Right atrium auricular region (tissue), 2 donors: ENCODE data around the gene MYO18B. TPM values are rescaled to one million over a fixed set of nuclear protein-coding genes. Genes with fewer than 3 reads are reported as not detected.
A peak's percentile ranks its signal among the peaks of the same experiment; 100 is the strongest.

Source experiments
- DNase-seq: peaks from one replicate; pipeline ENCODE4 v3.0.0-alpha.2; 2019; ENCODE audit warnings: low spot score
- H3K27ac ChIP-seq, 2 donors: fragments of 200-600 bp; sonication (generic); 1 replicate in 1 of 2; 2 replicates in 1 of 2; pipeline ENCODE4 v1.5.1; 2016 to 2019
- H3K27me3 ChIP-seq, 2 donors: fragments of 200-600 bp; sonication (generic); one replicate each; pipeline versions ENCODE4 v1.5.1 to v1.6.0; 2017 to 2019
- H3K36me3 ChIP-seq: fragments of 200-600 bp; sonication (generic); one replicate; pipeline ENCODE4 v1.5.1; 2016
- H3K4me1 ChIP-seq, 2 donors: fragments of 200-600 bp; sonication (generic); one replicate each; pipeline versions ENCODE4 v1.5.1 to v1.6.0; 2017 to 2019
- H3K4me3 ChIP-seq, 2 donors: fragments of 200-600 bp; sonication (generic); 1 replicate in 1 of 2; 2 replicates in 1 of 2; pipeline ENCODE4 v1.5.1; 2017 to 2019; ENCODE audit warnings: mild to moderate bottlenecking in 1 of 2, moderate library complexity in 1 of 2
- H3K9me3 ChIP-seq, 2 donors: fragments of 200-600 bp; sonication (generic); one replicate each; pipeline ENCODE4 v1.5.1; 2019
- total RNA-seq, 2 donors: library from RNA; depleted of rRNA; stranded (reverse); fragments of >200 nt; gene quantifications; one replicate each; pipeline ENCODE4 v1.1.0, GENCODE V29; 2016
- TF ChIP-seq, protein P1 (sequence below), 2 donors: fragments of 200-600 bp; sonication (generic); IDR thresholded peaks; one replicate each; pipeline ENCODE4 v1.5.1; 2019; ENCODE audit warnings: antibody characterized with exemption in 2 of 2

MYO18B gene
- total RNA-seq, 2 donors from 2014 or later, result 119 to 247 TPM

DNA sequence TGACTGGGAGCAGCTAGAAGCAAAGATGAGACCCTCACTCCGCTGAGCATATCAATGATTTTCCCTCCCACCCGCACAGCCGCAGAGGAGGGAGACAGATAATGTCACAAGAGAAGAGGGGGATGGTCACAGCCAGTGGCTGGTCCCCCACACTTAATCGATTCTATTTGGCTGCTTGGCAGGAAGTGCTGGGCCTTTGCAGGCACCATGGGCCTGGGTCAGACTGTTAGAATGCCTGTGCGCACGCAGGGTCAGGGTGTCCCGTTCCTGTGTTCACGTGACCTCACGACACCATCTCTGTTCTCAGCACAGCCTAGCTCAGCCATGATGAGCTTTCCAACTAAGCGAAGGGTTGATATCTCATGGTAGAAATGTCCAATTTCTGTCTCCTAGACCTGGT, 107.0 kb downstream of the MYO18B start:
- peaks cover 0 to 12% of the 10 kb centered on the region in 2 donors for H3K4me1 ChIP-seq
- DNase-seq, result no peak
- no peaks in the 10 kb centered on the region for H3K9me3 ChIP-seq
- TF ChIP-seq, protein P1, sequence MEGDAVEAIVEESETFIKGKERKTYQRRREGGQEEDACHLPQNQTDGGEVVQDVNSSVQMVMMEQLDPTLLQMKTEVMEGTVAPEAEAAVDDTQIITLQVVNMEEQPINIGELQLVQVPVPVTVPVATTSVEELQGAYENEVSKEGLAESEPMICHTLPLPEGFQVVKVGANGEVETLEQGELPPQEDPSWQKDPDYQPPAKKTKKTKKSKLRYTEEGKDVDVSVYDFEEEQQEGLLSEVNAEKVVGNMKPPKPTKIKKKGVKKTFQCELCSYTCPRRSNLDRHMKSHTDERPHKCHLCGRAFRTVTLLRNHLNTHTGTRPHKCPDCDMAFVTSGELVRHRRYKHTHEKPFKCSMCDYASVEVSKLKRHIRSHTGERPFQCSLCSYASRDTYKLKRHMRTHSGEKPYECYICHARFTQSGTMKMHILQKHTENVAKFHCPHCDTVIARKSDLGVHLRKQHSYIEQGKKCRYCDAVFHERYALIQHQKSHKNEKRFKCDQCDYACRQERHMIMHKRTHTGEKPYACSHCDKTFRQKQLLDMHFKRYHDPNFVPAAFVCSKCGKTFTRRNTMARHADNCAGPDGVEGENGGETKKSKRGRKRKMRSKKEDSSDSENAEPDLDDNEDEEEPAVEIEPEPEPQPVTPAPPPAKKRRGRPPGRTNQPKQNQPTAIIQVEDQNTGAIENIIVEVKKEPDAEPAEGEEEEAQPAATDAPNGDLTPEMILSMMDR (IDR thresholded peaks at IDR 0.05), result no peak
- no peaks in the 10 kb centered on the region for H3K27me3 ChIP-seq
- H3K27ac ChIP-seq, result peak overlapping the region; percentile 3 to 23
- H3K4me3 ChIP-seq, result no peak overlapping the region
- peaks cover 81% of the 10 kb centered on the region for H3K36me3 ChIP-seq

DNA sequence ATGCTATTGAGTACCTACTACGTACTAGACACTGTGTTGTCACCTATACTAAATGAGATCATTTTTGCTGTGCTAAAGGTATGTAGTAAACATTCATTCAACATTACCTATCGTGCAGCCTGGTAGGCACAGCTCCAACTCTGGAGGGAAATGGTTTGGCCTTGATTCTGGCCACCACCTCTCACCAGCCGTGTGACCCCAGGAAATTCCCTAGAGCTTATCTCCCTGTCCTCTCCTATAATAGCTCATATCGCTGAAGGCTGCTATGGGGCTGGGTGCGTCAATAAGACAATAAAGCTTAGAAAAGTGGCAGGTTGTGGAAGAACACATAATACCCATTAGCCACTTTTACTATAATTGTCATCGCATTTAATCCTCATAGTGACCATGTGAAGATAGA, 107.5 kb downstream of the MYO18B start:
- Histone ChIP-seq H3K36me3 (peaks cover 81% of the 10 kb centered on the region), H3K9me3 (no peaks in the 10 kb centered on the region), H3K4me1 (peaks cover 0 to 12% of the 10 kb centered on the region in 2 donors), H3K4me3 (no peak overlapping the region), H3K27ac (peak overlapping the region; percentile 18 to 47), H3K27me3 (no peaks in the 10 kb centered on the region)
- TF ChIP-seq, protein P1 (IDR thresholded peaks at IDR 0.05), result no peak
- DNase-seq, result no peak

DNA sequence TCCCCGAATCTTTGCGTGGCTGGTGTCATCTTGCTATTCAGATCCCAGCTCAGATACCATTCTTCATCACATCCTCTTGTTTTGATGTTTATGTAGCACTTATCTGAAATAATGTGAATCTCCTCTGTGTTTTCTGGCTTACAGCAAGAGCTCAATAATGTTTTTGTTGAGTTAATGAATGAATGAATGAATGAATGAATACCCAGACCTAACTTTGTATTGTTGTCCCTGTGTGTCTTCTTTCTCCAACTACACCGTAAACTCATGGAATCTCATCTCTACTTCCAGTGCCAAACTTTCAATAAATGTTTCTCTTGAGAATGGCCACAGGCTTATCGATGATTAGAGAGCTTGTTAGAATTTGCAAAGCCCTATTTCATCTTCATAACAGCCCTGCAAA, 110.2 kb downstream of the MYO18B start:
- H3K36me3 ChIP-seq, result peaks cover 67% of the 10 kb centered on the region
- H3K4me1 ChIP-seq, result peaks cover 0 to 12% of the 10 kb centered on the region in 2 donors
- no peak overlapping the region for H3K4me3 ChIP-seq
- no peak for DNase-seq
- H3K27ac ChIP-seq, result no peak overlapping the region
- no peaks in the 10 kb centered on the region for H3K27me3 ChIP-seq
- TF ChIP-seq, protein P1 (IDR thresholded peaks at IDR 0.05), result no peak
- H3K9me3 ChIP-seq, result no peaks in the 10 kb centered on the region

DNA sequence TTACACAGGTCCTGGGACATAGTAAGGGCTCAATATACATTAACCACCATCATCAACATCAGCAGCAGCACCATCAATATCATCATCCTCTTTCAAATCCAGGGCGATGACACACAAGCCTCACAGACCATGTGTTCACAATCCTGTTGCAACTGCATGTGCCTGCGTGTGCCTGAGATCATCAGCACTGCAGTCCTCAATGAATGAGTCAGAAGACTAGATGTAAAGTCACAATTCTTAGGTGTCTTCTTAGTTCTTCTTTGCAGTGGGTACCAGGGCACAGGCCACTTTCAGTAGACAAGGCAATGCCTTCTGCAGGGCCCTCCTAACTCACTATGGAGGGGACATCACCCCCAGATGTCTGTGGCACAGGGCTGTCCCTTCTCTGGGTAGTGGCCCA, 111.1 kb downstream of the MYO18B start:
- H3K9me3 ChIP-seq, result no peaks in the 10 kb centered on the region
- H3K27me3 ChIP-seq, result no peaks in the 10 kb centered on the region
- no peak for DNase-seq
- peaks cover 66% of the 10 kb centered on the region for H3K36me3 ChIP-seq
- H3K4me1 ChIP-seq, result peaks cover 0 to 12% of the 10 kb centered on the region in 2 donors
- TF ChIP-seq, protein P1 (IDR thresholded peaks at IDR 0.05), result no peak
- H3K4me3 ChIP-seq, result no peak overlapping the region
- H3K27ac ChIP-seq, result no peak overlapping the region

DNA sequence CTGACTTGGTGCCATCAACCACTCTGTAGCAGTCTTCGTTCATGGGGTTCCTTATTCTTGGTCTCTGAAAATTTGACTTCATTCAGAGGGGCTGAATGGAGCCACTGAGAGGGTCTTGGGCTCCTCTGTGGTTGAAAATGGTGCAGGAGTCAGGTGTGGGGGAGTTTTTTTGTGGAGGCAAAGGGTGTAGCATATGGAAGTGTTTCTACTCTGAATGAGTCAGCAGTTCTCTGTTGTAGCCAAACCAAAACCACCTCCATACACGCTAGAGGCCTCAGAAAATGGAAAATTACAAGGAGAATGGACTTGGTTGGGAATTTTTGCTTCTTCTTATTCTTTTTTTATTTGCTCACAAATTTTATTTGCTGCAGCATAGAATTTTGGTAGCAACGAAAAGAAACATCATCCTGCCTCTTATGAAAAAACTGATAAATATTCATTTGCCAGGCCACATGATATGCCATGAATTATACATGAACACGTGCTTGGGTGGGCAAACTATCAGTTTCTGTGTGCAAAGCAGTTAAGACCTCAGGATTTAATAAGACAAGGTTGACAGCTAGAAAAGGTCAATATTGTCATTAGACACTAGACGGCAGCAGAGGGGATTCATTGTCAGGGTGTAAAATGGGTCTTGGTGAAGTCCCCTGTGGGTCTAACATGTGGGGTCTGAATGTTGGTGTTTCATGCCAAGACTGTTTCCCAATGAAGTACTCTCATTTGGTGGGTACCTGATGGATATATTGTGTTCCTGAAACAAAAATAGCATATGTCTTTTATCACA, 111.7 kb downstream of the MYO18B start:
- Histone ChIP-seq H3K27me3 (no peaks in the 10 kb centered on the region), H3K9me3 (no peaks in the 10 kb centered on the region), H3K27ac (no peak overlapping the region), H3K4me1 (peaks cover 0 to 12% of the 10 kb centered on the region in 2 donors), H3K4me3 (no peak overlapping the region), H3K36me3 (peaks cover 67% of the 10 kb centered on the region)
- TF ChIP-seq, protein P1 (IDR thresholded peaks at IDR 0.05), result no peak
- no peak for DNase-seq

DNA sequence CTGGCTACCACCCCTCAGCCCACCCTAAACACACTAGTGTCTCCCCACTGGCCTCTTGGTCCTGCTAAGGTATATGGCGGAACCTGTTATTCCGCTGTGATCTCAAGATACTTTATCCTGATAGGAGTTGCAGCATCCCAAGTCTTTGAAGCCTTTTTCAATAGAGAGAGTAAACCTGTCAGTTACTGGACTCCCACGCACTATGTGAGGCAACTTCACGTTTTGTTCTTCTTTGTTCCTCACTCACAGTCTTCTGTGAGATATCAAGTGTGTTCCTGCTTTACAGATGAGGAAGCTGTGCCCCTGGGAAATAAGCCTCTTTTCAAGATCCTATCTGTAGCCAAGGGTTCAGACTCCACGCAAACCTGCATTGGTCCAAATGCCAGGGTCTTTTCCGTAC, 127.8 kb downstream of the MYO18B start:
- Histone ChIP-seq H3K9me3 (no peaks in the 10 kb centered on the region), H3K27ac (no peak overlapping the region), H3K27me3 (no peaks in the 10 kb centered on the region), H3K4me3 (no peak overlapping the region), H3K4me1 (no peaks in the 10 kb centered on the region), H3K36me3 (peaks cover 72% of the 10 kb centered on the region)
- TF ChIP-seq, protein P1 (IDR thresholded peaks at IDR 0.05), result no peak
- DNase-seq, result no peak
